HG02870 (cell line): ENCODE measurements around the gene RIPOR2.

ENCODE experiments used
- ATAC-seq: cut with Tn5 transposase; IDR thresholded peaks from one replicate; pipeline ENCODE4 v1.9.1; 2021; ENCODE audit warnings: mild to moderate bottlenecking, moderate library complexity; ENCODE audit not compliant: unreplicated experiment

RIPOR2 gene, protein sequence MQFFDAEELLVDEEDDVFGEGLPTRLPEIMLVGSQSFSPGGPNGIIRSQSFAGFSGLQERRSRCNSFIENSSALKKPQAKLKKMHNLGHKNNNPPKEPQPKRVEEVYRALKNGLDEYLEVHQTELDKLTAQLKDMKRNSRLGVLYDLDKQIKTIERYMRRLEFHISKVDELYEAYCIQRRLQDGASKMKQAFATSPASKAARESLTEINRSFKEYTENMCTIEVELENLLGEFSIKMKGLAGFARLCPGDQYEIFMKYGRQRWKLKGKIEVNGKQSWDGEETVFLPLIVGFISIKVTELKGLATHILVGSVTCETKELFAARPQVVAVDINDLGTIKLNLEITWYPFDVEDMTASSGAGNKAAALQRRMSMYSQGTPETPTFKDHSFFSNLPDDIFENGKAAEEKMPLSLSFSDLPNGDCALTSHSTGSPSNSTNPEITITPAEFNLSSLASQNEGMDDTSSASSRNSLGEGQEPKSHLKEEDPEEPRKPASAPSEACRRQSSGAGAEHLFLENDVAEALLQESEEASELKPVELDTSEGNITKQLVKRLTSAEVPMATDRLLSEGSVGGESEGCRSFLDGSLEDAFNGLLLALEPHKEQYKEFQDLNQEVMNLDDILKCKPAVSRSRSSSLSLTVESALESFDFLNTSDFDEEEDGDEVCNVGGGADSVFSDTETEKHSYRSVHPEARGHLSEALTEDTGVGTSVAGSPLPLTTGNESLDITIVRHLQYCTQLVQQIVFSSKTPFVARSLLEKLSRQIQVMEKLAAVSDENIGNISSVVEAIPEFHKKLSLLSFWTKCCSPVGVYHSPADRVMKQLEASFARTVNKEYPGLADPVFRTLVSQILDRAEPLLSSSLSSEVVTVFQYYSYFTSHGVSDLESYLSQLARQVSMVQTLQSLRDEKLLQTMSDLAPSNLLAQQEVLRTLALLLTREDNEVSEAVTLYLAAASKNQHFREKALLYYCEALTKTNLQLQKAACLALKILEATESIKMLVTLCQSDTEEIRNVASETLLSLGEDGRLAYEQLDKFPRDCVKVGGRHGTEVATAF

DNA sequence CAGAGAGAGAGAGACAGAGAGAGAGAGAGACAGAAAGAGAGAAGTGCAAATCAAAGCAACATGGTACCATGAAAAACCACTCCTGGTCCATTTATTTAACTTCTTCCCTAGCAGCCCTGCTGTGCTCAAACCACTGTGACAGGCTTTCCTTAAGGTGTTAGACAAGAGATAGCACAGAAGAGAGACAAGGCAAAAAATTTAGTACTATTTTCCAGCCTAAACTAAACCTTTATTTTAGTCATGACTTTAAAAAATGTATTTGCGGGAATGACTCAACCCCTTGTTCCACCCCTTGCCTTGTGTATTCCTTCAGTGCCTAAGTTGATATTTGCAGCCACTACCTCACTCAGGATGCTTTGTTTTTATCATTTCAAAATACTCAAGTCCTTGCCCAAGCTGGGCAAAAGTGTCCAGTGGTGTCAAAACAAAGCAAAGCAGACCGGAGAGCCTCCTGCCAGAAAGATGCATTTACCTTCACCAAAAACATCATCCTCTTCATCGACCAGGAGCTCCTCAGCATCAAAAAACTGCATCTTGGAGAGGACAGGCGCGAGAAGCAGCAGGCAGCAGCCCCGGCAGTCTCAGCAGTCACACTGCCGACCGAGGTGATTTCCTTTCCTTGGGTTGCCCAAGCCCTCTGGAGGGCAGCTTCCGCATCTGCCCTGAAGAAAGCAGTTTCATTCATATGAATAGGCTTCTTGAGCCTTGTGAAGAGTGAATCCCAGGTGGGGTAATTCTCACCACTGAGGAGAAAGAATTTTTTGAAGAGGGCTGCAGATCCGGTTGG, at the start of gene RIPOR2:
Gene RIPOR2 (minus strand): TSS at position 595 of the 787 bp plus-strand sequence. CDS start 62 bp downstream, at position 533.
- no peak for ATAC-seq

DNA sequence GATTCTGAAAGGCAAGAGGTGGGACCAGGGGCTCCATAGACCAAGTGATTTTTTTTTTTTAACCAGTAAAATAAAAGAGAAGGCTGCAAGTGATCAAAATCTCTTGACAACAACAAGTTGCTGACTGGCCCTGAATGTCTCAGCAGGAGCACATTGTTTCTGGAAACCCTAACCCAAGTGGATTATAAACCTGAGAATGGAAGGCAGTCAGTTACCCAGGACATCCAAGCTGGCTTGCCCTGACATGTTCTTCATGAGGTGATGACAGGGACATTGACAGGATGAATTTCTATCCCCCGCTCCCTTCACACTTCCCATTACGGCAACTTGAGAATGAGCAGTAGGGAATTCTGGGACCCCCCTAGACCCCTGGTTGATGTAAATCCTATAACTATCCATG, 49.6 kb upstream of the RIPOR2 start:
- no peak for ATAC-seq

DNA sequence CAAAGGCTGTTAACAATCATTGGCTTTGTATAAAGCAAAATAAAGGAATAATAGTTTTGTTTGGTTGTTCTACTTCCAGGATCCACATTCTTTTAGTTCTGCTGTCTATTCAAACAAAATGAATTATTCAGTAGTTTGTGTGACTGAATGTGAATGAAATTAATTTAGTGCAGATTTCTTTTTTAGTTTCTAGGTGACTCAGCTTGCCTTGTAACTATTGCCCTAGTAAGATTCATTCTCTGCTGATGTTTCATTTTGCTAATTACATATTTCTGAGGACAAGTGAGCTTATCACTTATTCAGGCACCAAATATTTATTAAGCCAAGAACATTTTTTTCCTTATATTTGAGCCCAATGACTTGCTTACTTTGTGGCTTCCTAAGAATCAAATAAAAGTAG, 46.5 kb upstream of the RIPOR2 start:
- ATAC-seq, result no peak

DNA sequence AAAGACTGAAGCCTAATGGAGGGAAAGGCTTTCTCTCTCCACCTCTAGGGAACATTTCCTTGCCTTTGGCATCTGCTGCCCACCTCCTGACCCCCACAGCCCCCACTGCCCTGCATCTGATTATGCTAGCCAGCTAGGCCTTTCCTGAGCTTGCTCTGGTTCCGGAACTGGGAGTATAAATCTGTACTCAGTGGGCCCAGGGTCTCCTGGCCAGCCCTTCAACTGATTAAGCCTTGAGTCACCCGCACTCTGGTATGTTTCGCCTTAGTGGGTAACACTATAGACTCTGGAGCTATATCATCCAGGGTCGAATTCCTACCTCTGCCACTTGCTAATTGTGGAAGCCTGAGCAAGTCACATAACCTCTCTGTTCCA, 45.6 kb upstream of the RIPOR2 start:
- ATAC-seq, result no peak

DNA sequence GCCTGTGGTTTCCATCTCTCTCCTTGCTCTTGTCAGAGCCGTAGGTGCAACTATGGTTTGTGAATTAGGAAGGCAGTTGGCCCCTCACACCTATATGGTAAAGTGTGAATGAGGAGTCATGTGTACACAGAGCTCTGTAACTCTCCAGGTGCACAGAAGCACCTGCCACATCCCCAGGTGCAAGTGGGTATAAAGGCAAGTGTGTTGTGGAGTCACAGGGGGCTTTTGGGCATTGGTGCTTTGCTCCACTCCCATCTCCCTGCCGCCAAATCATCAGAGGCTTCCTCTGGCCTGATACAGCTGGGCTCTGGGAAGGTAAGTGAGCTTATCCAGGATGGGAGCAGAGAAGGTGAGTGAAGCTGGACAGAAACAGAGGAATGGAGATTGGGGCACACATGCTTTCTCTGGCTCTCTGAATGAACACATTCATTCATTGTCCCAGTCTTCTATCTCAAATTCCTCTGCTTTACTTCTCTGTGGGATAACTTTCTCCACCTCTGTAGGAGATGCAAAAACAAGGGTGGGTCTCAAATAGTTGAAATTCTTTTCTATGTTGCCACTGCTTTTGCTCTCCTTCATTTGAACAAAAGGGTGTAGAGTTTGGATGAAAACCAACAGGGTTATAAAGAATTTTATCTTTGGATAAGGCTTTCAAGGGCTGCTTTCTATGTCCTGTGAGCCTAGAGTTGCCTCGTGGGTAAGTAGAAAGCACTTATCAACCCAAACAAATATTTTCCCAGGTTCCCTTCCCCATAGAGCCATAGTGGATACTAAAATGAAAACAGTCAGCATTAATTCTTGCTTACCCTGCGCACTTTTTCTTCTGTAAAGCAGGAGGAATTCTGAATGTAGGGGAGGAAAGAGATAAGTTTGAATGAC, 45.0 kb upstream of the RIPOR2 start:
- ATAC-seq, result no peak

DNA sequence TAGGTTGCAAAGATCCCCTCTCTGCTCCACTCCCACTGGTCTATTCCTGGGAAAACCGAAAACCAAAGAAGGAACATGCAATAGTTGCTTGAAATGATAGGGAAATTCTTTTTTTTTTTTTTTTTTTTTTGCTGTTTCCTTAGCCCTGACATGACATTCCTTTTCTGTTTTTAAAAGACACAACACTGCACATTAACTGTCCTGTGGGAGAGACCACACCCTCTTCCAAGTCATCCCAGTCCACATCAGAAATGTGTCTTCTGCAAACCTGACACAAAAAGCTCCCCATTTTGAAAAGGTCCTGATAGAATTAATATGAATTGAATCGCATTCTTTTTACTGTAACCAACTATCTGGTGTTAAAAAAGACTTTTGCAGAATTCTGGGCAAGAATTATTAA, 43.4 kb upstream of the RIPOR2 start:
- no peak for ATAC-seq

DNA sequence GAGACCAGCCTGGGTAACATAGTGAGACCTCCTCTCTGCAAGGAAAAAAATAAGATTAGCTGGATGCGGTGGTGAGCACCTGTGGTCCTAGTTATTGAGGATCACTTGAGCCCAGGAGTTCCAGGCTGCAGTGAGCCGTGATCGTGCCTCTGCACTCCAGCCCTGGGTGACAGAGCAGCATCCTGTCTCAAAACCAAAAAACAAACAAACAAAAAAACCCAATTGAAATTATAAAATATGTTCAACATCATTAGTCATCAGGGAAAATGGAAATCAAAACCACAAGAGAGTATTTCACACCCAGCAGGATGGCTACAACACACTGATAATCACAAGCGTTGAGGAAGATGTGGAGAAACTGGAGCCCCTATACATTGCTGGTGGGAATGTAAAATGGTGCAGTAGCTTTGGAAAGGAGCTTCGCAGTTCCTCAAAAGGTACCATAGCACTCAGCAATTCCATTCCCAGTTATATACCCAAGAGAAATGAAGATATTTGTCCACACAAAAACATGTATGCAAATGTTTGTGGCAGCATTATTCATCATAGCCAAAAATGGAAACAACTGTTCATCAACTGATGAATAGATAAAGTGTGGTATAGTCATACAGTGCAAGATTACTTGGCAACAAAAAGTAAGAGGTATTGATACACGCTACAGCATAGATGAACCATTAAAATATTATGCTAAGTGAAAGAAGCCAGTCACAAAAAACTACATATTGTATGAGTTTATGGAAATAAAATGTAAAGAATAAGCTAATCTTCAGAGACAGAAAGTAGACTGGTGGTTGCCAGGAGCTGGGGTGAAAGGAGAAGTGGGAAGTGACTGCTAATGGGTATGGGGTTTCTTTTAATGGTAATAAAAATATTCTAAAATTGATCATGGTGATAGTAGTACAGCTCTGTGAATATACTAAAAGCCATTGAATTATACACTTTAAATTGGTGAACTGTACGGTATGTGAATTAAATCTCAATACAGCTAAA, 38.7 kb upstream of the RIPOR2 start:
- ATAC-seq, result peak; percentile 67

DNA sequence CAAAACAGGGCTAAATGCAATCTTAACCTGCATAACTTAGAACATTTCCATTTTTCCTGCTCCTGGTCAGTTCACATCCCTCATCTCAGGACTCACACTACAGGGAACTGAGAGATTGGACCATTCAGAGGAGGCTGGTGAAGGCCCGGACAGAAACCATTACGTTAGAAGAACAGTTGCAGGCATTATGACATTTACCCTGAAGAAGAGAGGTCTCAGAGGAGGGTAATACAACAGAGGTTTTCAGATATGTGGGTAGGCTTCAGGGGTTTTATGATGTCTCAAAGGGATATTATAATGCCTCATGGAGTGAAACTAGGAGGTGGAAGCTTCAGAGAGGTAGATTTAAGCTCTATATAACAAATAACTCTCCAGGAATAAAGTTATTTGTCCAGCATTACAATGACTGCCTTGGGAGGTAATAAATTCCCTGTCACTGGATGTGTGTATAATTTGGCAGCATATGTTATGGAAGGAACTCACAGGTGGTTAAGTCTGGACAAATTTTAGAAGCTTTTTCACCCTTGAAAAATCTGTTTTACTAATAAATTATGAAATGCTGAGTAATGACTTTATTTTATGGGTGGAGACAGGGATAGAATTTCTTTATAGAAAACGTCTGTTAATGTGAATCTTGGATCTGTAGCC, 36.7 kb upstream of the RIPOR2 start:
- ATAC-seq, result no peak

DNA sequence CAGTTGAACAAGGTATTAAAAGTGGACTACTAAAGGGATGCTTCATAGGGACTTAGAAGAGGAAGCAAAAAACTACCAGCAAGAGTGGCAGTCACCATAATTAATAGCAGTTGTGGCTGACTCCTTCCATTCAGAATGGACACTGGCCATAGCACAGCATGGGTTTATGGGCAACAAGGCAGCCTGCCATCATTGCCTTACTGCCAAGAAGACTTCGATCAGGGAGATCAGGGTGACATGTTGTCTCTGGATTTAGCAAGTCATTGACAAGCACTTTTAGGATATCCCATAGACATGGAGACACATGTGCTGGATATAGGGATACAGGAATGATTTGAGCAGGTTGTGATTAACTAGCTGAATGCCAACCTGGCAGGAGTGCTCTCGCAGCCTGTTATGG, 35.3 kb upstream of the RIPOR2 start:
- ATAC-seq, result no peak

DNA sequence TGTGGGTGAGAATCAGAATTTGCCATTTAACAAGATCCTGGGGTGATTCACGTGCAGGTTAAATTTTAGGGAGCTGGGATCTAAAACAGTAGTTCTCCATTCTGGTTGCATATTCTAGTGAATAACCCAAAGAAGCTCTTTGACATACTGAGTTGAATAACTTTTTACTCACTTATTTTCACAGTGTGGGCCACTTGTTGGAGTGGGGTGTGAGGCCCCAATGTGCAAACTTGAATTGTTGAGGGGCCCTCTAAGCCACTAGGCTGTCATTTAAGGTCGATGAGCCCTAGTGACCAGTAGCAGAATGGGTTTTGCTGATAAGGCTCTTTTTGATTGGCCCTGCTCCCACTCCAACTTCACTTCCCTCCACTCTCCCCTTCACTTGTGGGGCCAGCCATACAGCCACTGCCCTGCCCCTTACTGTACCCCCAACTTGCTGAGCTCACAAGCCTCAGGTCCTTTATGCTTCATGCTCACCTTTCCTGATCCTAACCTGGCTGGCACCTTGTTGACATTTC, 33.6 kb upstream of the RIPOR2 start:
- no peak for ATAC-seq

DNA sequence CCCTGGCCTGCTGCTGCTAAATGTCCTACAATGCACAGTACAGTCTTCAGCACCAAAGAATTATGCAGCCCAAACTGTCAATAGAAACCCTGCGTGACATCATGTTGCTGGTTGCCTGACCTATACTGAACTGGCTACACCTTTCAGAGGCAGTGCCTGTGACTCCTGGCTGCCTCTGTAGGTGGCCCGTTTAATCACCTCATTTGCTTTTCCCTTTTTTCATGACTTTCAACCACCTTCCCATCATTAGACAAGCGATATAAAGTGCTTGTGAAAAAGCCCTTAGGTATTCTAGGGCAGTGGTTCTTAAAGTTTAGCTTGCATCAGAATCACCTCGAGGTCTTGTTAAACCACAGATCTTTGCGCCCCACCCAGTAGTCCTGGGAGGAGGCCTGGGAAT, 33.0 kb upstream of the RIPOR2 start:
- ATAC-seq, result no peak

DNA sequence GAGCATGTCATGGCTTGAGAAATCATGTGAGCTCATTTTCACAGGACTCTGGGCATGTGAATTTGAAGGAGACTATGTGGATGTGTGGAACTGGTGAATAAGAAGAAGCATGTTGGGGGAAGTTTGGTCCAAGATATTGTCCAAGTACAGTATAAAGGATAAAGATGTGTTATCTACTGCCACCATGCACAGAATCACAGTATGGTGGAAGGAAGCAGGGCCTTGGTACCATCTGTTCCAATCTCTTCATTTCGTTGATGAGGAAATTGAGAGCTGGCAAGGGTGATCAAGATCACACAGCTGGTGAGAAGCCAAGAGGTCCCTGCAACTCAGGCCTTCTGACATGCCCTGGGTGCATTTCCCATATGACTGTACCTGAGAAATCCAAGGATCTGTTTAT, 31.5 kb upstream of the RIPOR2 start:
- ATAC-seq, result no peak

DNA sequence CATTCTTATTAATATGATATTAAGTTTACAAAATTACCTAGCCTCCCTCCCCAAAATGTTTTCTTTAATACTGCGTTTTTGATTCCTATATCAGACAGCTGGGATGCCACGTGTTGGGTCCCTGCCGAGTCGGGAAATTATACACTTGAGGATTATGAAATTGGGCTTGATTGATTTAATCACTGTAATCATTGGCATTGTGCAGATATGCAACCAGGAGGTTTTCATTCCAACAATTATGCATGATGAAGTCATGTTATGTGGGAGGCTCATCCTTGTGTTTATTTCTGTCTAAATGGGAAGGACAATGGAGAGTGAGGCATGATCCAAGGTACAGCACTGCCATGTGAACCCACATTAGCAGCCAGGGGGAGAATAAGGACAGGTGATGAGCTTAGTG, 30.6 kb upstream of the RIPOR2 start:
- no peak for ATAC-seq

DNA sequence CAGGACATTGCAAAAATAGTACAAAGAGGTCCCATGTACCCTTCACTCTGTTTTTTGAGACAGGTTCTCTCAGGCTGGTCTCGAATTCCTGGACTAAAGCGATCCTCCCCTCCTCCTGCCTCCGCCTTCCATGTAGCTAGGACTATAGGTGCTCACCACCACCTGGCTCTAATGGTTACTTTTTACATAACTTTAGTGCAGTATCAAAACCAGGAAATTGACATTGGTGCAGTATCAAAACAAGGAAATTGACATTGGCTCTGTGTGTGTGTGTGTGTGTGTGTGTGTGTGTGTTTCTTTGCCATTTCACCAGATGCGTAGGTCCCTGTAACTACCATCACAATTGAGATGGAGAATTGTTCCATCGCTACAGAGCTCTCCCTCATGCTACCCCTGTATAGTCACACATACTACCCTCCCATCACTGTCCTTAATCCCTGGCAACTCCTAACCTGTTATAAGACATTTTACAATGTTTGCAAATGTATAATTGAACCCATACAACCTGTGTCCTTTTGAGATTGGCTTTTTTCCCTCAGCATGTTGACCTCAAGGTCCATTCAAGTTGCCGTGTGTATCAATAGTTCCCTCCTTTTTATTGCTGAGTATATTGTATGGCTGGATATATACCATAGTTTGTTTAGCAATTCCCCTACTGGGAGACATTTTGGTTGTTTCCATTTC, 28.3 kb upstream of the RIPOR2 start:
- ATAC-seq, result no peak

DNA sequence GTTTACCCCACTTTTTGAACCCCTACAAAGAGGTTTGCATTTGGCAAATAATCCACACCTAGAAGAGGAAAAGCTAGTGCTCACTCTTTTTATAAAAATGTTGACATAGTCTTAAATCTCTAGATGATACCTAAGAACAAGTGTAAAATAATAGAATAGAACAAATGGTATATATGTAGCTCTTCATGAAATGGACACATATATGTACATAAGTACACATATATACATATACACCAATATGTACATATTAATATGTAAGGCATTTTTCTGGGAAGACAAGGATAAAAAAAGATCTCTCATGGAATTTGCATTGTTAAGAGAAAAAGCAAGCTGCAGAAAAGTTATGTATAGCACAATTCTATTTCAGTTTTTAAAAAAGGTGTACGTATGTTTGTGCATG, 27.6 kb upstream of the RIPOR2 start:
- no peak for ATAC-seq

DNA sequence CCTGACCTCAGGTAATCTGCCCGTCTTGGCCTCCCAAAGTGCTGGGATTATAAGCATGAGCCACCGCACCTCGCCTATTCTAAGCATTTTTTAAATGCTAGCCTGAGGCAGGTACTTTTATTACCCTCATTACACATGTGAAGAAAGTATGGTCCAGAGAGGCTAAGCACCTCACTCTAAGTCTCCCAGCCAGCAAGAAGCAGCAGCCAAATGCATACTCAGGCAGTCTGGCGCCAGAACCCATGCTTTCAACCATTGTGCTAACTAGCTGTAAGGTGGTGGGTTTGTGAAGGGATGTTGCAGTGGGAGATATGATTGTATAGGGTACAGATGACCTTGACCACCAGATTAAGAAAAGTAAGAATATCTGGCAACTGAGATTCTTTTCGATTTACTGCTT, 26.1 kb upstream of the RIPOR2 start:
- no peak for ATAC-seq

DNA sequence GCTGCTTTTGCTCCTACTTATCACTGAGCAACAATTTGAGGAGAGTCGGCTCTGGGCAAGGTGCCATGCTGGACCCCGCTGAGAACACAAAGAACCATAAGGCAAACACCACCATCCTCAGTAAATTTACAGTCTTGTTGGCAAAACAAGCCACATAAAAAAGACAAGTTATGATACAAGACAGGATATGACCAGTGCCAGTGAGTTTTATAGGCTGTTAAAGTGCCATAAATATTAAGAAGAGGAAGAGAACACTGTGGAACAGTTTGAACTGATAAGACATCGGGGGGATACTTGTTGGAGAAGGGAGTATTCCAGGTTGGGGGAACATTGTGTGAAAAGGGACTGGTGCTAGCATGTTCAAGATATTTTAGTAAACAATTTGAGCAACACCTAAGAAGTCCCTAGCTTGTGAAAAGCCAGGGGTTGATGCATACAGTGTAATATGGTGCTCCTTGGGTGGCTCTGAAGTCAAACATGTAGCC, 25.3 kb upstream of the RIPOR2 start:
- ATAC-seq, result no peak
